ENCODE measurements around the gene HTR7. TPM values are rescaled to one million over a fixed set of nuclear protein-coding genes. Genes with fewer than 3 reads are reported as not detected.

Gene HTR7
- total and polyA plus RNA-seq, 10 donors, result 0.13 to 1.1 (median 0.73) TPM

GRCh38 chr10:90879062-90879461 lies 21.2 kb upstream of the HTR7 start:
- intact Hi-C loops (cut with DNase I; ENCODE audit: low total_unique reads), result no loop called here
- Histone ChIP-seq H3K36me3 (peaks cover 0 to 88% (median 50%) of the 10 kb centered on the region in 6 donors), H3K9me3 (no peaks in the 10 kb centered on the region), H3K27ac (no peak overlapping the region), H3K4me3 (no peak overlapping the region), H3K4me1 (peaks cover 0 to 16% (median 6%) of the 10 kb centered on the region in 6 donors), H3K27me3 (replicated peaks in 1 of 7) (no peaks in the 10 kb centered on the region)
- 85 to 92% (median 91%) methylated on average over 2 of the region's 2 CpGs for WGBS, 5 donors
- TF ChIP-seq POLR2A (IDR thresholded peaks at IDR 0.05), result no peak
- no peak for TF ChIP-seq CTCF (IDR thresholded peaks at IDR 0.05 in 8 of 11, conservative IDR thresholded peaks at IDR 0.05 in 3 of 11)
- TF ChIP-seq POLR2AphosphoS5 (IDR thresholded peaks at IDR 0.05), result no peak
- no peak for DNase-seq

- TF ChIP-seq CTCF (IDR thresholded peaks at IDR 0.05 in 8 of 11, conservative IDR thresholded peaks at IDR 0.05 in 3 of 11), result no peak
- no peak for TF ChIP-seq POLR2AphosphoS5 (IDR thresholded peaks at IDR 0.05)
- no peak for TF ChIP-seq POLR2A (IDR thresholded peaks at IDR 0.05)
- Histone ChIP-seq H3K4me1 (peaks cover 14 to 46% (median 28%) of the 10 kb centered on the region in 6 donors), H3K27ac (peak overlapping the region in 3 of 8 donors; percentile 76 to 77 (median 77)), H3K4me3 (peak overlapping the region; percentile 72 to 96 (median 79)), H3K36me3 (peaks cover 0 to 30% (median 21%) of the 10 kb centered on the region in 6 donors), H3K27me3 (replicated peaks in 1 of 7) (peaks cover 0 to 9% (median 0%) of the 10 kb centered on the region in 7 donors), H3K9me3 (peaks cover 0 to 10% (median 0%) of the 10 kb centered on the region in 8 donors)
- intact Hi-C loops (cut with DNase I; ENCODE audit: low total_unique reads), result no loop called here
- no peak for DNase-seq
- 30 to 37% (median 32%) methylated on average over 8 of the region's 8 CpGs for WGBS, 5 donors
These were observed 14.8 kb upstream of the HTR7 start for GRCh38 chr10:90872648-90873020.

GRCh38 chr10:90871766-90872647 lies 14.2 kb upstream of the HTR7 start, which contains the start of gene RPP30:
RPP30 (plus strand) TSS chr10:90871974; CDS start chr10:90871987, 13 bp downstream.
- intact Hi-C loops (cut with DNase I; ENCODE audit: low total_unique reads), result no loop called here

More at GRCh38 chr10:90871766-90872647, 14.2 kb upstream of the HTR7 start, which contains the start of gene RPP30:
- Histone ChIP-seq H3K4me1 (peaks cover 14 to 46% (median 28%) of the 10 kb centered on the region in 6 donors), H3K27me3 (replicated peaks in 1 of 7) (peaks cover 0 to 15% (median 0%) of the 10 kb centered on the region in 7 donors), H3K4me3 (peak within 1 kb of the TSS; percentile 72 to 96 (median 79)), H3K9me3 (peaks cover 0 to 10% (median 0%) of the 10 kb centered on the region in 8 donors), H3K36me3 (peaks cover 0 to 24% (median 15%) of the 10 kb centered on the region in 6 donors), H3K27ac (peak within 1 kb of the TSS; percentile 63 to 83 (median 76))
- peak in 1 of 3 donors; percentile 8 for TF ChIP-seq POLR2A (IDR thresholded peaks at IDR 0.05)
- peak in 2 of 11 experiments; percentile 14 to 16 for TF ChIP-seq CTCF (IDR thresholded peaks at IDR 0.05 in 8 of 11, conservative IDR thresholded peaks at IDR 0.05 in 3 of 11)
- TF ChIP-seq POLR2AphosphoS5 (IDR thresholded peaks at IDR 0.05), result peak; percentile 85 to 90 (median 85)
- WGBS, 5 donors, result 0 to 1% (median 1%) methylated on average over 36 to 43 of the region's 43 CpGs
- DNase-seq, result peak; percentile 95
